Measurements from ENCODE around the gene HMGN1.

Gene HMGN1

DNA sequence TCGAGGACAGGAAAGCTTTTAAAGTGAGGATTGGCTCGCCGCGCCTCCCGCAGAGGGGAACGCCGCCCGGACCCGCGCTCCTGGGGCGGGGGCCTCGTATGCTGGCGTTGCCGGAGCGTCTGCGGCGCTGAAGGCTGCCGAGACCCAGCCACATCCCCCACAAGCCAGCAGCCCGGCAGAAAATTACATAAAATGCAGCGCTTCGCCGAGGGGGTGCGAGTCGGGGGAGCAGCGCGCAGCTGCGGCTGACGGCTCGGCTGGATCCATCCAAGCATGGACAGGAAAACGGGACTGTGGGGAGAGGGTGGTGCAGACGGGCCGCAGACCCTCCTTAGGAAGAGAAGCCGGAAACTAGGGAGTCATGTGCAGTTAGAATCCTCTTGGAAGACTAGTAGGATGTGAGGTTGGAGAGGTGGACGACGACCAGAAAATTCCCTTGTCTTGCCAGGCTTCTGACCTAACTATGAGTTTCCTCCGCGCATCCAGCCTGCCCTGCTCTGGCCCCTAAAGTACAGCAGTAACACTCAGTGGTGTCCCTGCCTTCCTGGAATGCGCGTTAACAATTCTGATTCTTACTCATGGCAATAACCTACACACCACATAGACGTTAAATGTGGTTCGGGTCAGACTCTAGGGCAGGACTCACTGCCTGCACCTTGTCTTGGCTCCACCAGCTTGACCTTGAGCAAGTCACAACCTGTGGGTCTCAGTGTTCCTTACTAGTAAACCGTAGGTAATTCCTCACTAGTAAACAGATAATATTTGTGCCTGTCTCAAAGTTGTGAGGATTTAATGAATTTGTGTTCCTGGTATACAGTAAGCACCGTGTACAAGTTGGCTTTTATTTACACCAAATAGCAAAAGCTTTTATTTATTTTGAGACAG lies 34.5 kb downstream of the HMGN1 start:
- TF ChIP-seq, protein P1, sequence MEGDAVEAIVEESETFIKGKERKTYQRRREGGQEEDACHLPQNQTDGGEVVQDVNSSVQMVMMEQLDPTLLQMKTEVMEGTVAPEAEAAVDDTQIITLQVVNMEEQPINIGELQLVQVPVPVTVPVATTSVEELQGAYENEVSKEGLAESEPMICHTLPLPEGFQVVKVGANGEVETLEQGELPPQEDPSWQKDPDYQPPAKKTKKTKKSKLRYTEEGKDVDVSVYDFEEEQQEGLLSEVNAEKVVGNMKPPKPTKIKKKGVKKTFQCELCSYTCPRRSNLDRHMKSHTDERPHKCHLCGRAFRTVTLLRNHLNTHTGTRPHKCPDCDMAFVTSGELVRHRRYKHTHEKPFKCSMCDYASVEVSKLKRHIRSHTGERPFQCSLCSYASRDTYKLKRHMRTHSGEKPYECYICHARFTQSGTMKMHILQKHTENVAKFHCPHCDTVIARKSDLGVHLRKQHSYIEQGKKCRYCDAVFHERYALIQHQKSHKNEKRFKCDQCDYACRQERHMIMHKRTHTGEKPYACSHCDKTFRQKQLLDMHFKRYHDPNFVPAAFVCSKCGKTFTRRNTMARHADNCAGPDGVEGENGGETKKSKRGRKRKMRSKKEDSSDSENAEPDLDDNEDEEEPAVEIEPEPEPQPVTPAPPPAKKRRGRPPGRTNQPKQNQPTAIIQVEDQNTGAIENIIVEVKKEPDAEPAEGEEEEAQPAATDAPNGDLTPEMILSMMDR (IDR thresholded peaks at IDR 0.05; ENCODE audit: low read length, missing control alignments): no peak
- DNase-seq (ENCODE audit: low read depth): peak; percentile 69
- peak overlapping the region; percentile 74 for H3K4me3 ChIP-seq (replicated peaks; ENCODE audit: low read depth, low read length)

DNA sequence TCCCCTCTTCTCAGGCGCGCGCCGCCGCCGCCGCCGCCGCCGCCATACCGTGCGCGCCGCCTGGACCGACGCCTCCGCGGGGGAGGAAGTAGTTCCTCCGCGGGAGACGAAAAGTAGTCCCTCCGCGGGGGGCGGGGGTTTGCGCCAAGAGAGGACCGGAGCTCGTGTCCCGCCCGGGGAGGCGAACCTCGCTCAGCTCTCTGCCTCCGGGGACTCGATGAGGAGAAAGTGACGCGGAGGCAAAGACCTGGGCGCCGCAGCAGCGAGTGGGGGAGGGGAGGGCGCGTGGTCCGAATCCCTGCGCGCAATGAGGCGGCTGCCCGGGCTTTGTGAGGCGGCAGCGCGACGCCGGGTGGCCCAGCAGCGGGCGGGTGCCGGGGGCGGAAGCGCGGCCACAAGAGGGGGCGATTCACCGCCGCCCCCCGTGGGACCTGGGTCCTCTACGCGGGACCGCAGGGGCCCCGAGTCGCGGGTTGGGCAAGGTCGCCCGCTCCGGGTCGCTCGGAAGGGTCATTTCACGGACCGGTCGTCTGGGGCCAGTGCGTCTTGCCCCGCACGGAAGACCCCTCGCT lies 35.2 kb downstream of the HMGN1 start, which contains the start of gene BRWD1:
Gene BRWD1 (minus strand): TSS at position 62 of the 572 bp plus-strand sequence. CDS start 141 bp downstream, outside the sequence.
- TF ChIP-seq, protein P1 (IDR thresholded peaks at IDR 0.05; ENCODE audit: low read length, missing control alignments): no peak
- DNase-seq (ENCODE audit: low read depth): peak; percentile 84
- H3K4me3 ChIP-seq (replicated peaks; ENCODE audit: low read depth, low read length): peak within 1 kb of the TSS; percentile 74

DNA sequence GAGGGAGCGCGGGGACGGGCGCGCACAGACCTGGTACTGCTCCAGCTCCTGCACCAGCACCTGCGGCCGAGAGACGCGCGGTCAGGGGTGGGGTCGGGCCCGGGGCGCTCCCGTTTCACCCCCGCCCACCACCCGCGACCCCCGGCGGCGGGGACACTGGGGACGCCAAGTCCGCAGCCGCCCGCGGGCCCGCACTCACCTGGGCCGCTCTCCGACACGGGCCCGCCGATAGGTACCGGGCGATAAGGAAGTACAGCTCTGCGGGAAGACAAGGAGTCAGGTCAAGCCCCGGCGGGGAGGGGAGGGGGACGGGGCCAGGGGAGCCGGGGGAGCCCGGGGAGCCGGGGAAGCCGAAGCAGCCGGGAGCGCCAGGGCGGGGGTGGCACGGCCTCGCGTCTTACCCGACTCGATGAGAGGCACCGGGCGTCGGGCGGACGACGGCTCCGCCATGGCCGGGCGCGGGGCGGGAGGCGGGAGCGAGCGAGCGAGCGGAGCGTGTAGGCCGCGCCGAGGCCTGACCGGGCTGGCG lies 35.8 kb downstream of the HMGN1 start:
- H3K4me3 ChIP-seq (replicated peaks; ENCODE audit: low read depth, low read length): peak overlapping the region; percentile 74
- TF ChIP-seq, protein P1 (IDR thresholded peaks at IDR 0.05; ENCODE audit: low read length, missing control alignments): no peak
- no peak for DNase-seq (ENCODE audit: low read depth)

DNA sequence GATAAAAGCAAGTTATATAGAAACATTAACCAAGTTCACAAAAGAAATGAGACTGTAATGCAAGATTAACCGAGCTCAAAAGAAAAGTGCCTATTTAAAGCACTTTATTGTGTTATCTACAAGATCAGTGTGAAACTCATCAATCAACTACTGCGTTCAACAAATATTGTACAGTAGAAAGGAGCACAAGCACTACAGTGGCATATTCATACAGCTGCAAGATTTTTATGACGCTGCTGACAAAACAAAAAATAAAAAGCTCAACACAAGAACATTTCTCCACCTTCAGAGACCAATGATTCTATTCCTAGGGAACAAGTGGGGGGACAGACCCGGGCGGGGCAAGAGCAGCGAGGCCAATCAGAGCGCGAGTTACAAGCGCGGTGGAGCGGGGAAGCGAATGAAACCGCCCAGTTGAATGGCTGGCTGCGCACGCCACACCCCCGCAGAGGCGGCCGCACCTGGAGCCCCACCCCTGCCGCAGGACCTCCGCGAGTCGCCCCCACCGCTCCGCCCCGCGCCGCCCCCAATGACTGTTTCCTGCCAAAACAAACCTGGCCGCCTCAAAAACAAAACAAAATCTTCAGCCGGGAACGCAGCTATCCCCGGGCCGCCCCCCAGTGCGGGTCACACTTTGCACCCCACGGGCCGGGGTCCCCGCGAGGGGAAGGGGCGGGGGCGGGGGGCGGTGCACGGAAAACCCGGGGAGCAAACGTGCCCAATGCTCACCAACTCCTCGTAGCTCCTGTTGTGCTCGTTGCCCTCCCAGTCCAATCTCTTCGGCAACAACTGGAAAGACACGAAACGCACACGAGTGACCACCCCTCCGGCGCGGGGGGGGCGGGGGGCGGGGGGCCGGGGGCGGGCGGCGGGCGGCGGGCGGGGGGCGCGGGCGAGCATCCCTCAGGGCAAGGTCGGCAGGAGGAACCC lies 36.5 kb downstream of the HMGN1 start:
- peak overlapping the region; percentile 74 for H3K4me3 ChIP-seq (replicated peaks; ENCODE audit: low read depth, low read length)
- TF ChIP-seq, protein P1 (IDR thresholded peaks at IDR 0.05; ENCODE audit: low read length, missing control alignments): no peak
- DNase-seq (ENCODE audit: low read depth): peak; percentile 93

DNA sequence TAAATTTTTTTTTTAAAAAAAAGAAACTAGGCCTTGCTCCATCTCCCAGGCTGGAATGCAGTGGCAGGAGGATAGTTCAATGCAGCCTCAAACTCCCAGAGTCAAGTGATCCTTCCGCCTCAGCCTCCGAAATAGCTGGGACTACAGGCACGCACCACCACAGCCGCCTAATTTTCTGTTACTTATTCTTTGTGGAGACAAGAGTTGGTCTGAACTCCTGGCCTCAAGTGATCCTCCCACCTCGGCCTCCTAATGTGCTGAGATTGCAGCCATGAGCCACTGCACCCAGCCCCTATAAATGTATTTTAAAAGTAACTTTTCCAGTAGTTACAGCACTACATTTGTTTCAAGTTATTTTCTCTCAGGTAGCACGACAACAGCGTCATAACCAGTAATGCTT lies 37.7 kb downstream of the HMGN1 start:
- H3K4me3 ChIP-seq (replicated peaks; ENCODE audit: low read depth, low read length): no peak overlapping the region
- TF ChIP-seq, protein P1 (IDR thresholded peaks at IDR 0.05; ENCODE audit: low read length, missing control alignments): no peak
- no peak for DNase-seq (ENCODE audit: low read depth)

DNA sequence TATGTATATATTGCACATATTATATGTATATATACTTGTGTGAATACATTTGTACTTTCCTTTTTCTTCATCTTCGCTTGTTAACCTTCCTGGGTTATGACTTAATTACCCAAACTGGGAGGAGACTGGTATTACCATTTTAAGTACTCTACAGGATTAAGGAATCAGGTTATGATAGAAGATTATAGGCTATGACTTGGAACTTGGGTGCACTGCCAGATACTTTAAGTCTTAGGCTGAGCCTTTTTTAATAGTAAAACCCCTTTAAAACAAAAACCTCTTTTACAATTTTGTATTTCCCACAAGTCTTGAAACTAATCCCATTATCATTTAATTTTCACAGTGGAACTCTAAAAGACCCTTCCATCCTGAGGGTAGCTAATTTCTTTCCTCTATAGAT lies 41.4 kb downstream of the HMGN1 start:
- DNase-seq (ENCODE audit: low read depth): no peak
- TF ChIP-seq, protein P1 (IDR thresholded peaks at IDR 0.05; ENCODE audit: low read length, missing control alignments): no peak
- H3K4me3 ChIP-seq (replicated peaks; ENCODE audit: low read depth, low read length): no peak overlapping the region
